ENCODE measurements around the gene KIF3A.

GRCh38 chr5:132689513-132689912, 47.8 kb downstream of the KIF3A start:
- no peak for TF ChIP-seq POLR2A (IDR thresholded peaks at IDR 0.05)
- no peak for TF ChIP-seq CTCF (IDR thresholded peaks at IDR 0.05)
